BE2C (cell line): Measurements from ENCODE around the gene ZMYM2.

ENCODE experiments used
- DNase-seq: peaks from one replicate; pipeline ENCODE4 v3.0.0-alpha.2; 2020
- H3K27me3 ChIP-seq: fragments of 250-450 bp; sonication (Bioruptor Pico); 2 replicates; pipeline ENCODE4 v1.5.1; 2020; ENCODE audit warnings: mild to moderate bottlenecking
- H3K36me3 ChIP-seq: fragments of 250-450 bp; sonication (Bioruptor Pico); 2 replicates; pipeline ENCODE4 v1.5.1; 2020; ENCODE audit warnings: mild to moderate bottlenecking
- H3K4me1 ChIP-seq: fragments of 250-450 bp; sonication (Bioruptor Pico); 2 replicates; pipeline ENCODE4 v1.5.1; 2020
- H3K4me3 ChIP-seq: 2 replicates; pipeline ENCODE4 v1.5.1; 2011; ENCODE audit warnings: low read depth, low read length
- H3K9me3 ChIP-seq: fragments of 250-450 bp; sonication (Bioruptor Pico); 2 replicates; pipeline ENCODE4 v1.5.1; 2020
- CTCF ChIP-seq: IDR thresholded peaks from 2 replicates; pipeline ENCODE4 v1.5.1; 2012; ENCODE audit warnings: mild to moderate bottlenecking, low read depth, low read length

ZMYM2 gene

GRCh38 chr13:20054586-20054985, 96.1 kb downstream of the ZMYM2 start:
- no peak for TF ChIP-seq CTCF
- Histone ChIP-seq H3K9me3 (no peaks in the 10 kb centered on the region), H3K4me3 (no peak overlapping the region), H3K36me3 (peaks cover 73% of the 10 kb centered on the region), H3K4me1 (no peaks in the 10 kb centered on the region), H3K27me3 (no peaks in the 10 kb centered on the region)
- no peak for DNase-seq

- peaks cover 86% of the 10 kb centered on the region for H3K36me3 ChIP-seq
- TF ChIP-seq CTCF, result no peak
- no peaks in the 10 kb centered on the region for H3K4me1 ChIP-seq
- no peak overlapping the region for H3K4me3 ChIP-seq
- no peaks in the 10 kb centered on the region for H3K9me3 ChIP-seq
- DNase-seq, result no peak
- H3K27me3 ChIP-seq, result no peaks in the 10 kb centered on the region
These were observed 98.7 kb downstream of the ZMYM2 start for GRCh38 chr13:20057214-20057613.

- TF ChIP-seq CTCF, result no peak
- H3K9me3 ChIP-seq, result no peaks in the 10 kb centered on the region
- no peak for DNase-seq
- H3K4me1 ChIP-seq, result no peaks in the 10 kb centered on the region
- H3K27me3 ChIP-seq, result no peaks in the 10 kb centered on the region
- peaks cover 88% of the 10 kb centered on the region for H3K36me3 ChIP-seq
- no peak overlapping the region for H3K4me3 ChIP-seq
These were observed 99.4 kb downstream of the ZMYM2 start for GRCh38 chr13:20057963-20058362.

- Histone ChIP-seq H3K9me3 (no peaks in the 10 kb centered on the region), H3K36me3 (peaks cover 86% of the 10 kb centered on the region), H3K27me3 (no peaks in the 10 kb centered on the region), H3K4me1 (no peaks in the 10 kb centered on the region), H3K4me3 (no peak overlapping the region)
- no peak for DNase-seq
- no peak for TF ChIP-seq CTCF
These were observed 99.9 kb downstream of the ZMYM2 start for GRCh38 chr13:20058476-20058875.

- Histone ChIP-seq H3K27me3 (no peaks in the 10 kb centered on the region), H3K9me3 (no peaks in the 10 kb centered on the region), H3K36me3 (peaks cover 79% of the 10 kb centered on the region), H3K4me3 (no peak overlapping the region), H3K4me1 (no peaks in the 10 kb centered on the region)
- TF ChIP-seq CTCF, result no peak
- no peak for DNase-seq
These were observed 105.6 kb downstream of the ZMYM2 start for GRCh38 chr13:20064128-20064527.

GRCh38 chr13:20065516-20065915, 107.0 kb downstream of the ZMYM2 start:
- H3K27me3 ChIP-seq, result no peaks in the 10 kb centered on the region
- no peak for TF ChIP-seq CTCF
- no peak for DNase-seq
- no peaks in the 10 kb centered on the region for H3K9me3 ChIP-seq
- no peaks in the 10 kb centered on the region for H3K4me1 ChIP-seq
- no peak overlapping the region for H3K4me3 ChIP-seq
- peaks cover 71% of the 10 kb centered on the region for H3K36me3 ChIP-seq
